Measurements from ENCODE around the gene HMCN1. TPM values are rescaled to one million over a fixed set of nuclear protein-coding genes. Genes with fewer than 3 reads are reported as not detected.

The HMCN1 gene
- total RNA-seq, 1 donor from 2014 or later, result 22.2 TPM

- no peak for DNase-seq (ENCODE audit: low spot score)
- Mint-ChIP-seq H3K36me3 (ENCODE audit: low read depth, unreplicated experiment) (no peaks in the 10 kb centered on the region), H3K4me1 (ENCODE audit: unreplicated experiment) (peaks cover 13% of the 10 kb centered on the region), H3K9me3 (ENCODE audit: unreplicated experiment) (no peaks in the 10 kb centered on the region), H3K27ac (ENCODE audit: unreplicated experiment) (no peak overlapping the region), H3K4me3 (ENCODE audit: unreplicated experiment) (no peak overlapping the region), H3K27me3 (ENCODE audit: unreplicated experiment) (no peaks in the 10 kb centered on the region)
- TF ChIP-seq CTCF (IDR thresholded peaks at IDR 0.05; ENCODE audit: unreplicated experiment), result no peak
Measured at GRCh38 chr1:185984113-185984836, 250.1 kb downstream of the HMCN1 start.

DNA sequence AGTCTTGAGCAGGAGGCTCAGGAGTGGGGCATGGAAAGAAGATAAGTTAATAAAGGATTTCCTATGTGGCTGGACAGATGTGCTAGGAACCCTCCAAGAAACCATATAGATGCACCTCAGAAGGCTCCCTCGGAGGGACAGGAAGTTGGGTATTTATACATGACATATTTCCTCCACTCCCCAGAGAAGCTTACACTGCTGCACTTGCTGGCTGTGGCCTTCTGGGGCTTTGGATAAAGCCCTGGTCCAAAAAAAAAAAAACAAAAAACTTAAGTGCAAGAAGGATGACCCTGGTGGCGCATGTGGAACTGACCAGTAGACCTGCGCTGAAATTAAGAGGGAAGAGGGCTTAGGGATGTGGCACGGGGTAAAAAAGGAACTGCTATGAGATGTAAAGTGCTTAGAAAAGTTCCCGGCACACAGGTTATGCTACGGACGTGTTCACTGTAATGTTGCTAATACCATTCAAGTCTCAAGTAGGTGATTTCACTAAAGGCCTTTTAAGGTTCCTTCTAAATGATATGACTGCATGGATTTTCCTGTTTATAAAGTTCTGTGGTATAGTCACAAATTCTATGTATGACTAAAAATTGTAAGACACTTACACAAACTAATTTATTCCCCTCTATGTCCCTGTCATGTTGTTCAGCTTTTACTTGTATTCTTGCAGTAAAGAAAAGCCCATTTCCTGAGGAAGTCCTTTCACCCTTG, 253.6 kb downstream of the HMCN1 start:
- Mint-ChIP-seq H3K4me3 (ENCODE audit: unreplicated experiment) (no peak overlapping the region), H3K27me3 (ENCODE audit: unreplicated experiment) (no peaks in the 10 kb centered on the region), H3K27ac (ENCODE audit: unreplicated experiment) (peak overlapping the region; percentile 40), H3K4me1 (ENCODE audit: unreplicated experiment) (peaks cover 13% of the 10 kb centered on the region), H3K9me3 (ENCODE audit: unreplicated experiment) (no peaks in the 10 kb centered on the region), H3K36me3 (ENCODE audit: low read depth, unreplicated experiment) (no peaks in the 10 kb centered on the region)
- no peak for TF ChIP-seq CTCF (IDR thresholded peaks at IDR 0.05; ENCODE audit: unreplicated experiment)
- DNase-seq (ENCODE audit: low spot score), result no peak

DNA sequence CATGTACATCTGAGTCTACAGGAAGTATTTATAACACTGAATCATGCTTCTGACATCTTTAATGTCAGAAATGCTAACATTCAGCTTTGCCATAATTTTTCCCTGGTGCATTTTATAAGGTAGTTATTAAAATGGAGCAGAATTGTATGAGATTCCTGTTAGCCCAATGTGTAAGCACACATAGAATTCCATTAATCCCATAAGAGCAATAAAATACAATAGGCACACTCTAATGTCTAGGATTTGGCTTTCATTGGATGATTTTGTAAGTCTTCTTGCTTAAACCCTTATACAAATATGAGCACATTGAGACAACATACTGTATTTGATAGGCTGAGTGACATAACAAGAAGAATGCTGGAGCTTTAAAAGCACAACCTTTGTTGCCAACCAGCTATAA, 256.4 kb downstream of the HMCN1 start:
- Mint-ChIP-seq H3K36me3 (ENCODE audit: low read depth, unreplicated experiment) (no peaks in the 10 kb centered on the region), H3K27ac (ENCODE audit: unreplicated experiment) (no peak overlapping the region), H3K4me3 (ENCODE audit: unreplicated experiment) (no peak overlapping the region), H3K9me3 (ENCODE audit: unreplicated experiment) (no peaks in the 10 kb centered on the region), H3K4me1 (ENCODE audit: unreplicated experiment) (peaks cover 13% of the 10 kb centered on the region), H3K27me3 (ENCODE audit: unreplicated experiment) (peaks cover under 1% of the 10 kb centered on the region)
- DNase-seq (ENCODE audit: low spot score), result no peak
- no peak for TF ChIP-seq CTCF (IDR thresholded peaks at IDR 0.05; ENCODE audit: unreplicated experiment)

- no peaks in the 10 kb centered on the region for H3K36me3 Mint-ChIP-seq (ENCODE audit: low read depth, unreplicated experiment)
- peaks cover 1% of the 10 kb centered on the region for H3K27me3 Mint-ChIP-seq (ENCODE audit: unreplicated experiment)
- no peaks in the 10 kb centered on the region for H3K9me3 Mint-ChIP-seq (ENCODE audit: unreplicated experiment)
- peaks cover 13% of the 10 kb centered on the region for H3K4me1 Mint-ChIP-seq (ENCODE audit: unreplicated experiment)
- no peak overlapping the region for H3K4me3 Mint-ChIP-seq (ENCODE audit: unreplicated experiment)
- no peak overlapping the region for H3K27ac Mint-ChIP-seq (ENCODE audit: unreplicated experiment)
- no peak for TF ChIP-seq CTCF (IDR thresholded peaks at IDR 0.05; ENCODE audit: unreplicated experiment)
- DNase-seq (ENCODE audit: low spot score), result no peak
Measured at GRCh38 chr1:185991266-185991665, 257.1 kb downstream of the HMCN1 start.

- no peak for DNase-seq (ENCODE audit: low spot score)
Measured at GRCh38 chr1:185996211-185996610, 262.0 kb downstream of the HMCN1 start.

More at GRCh38 chr1:185996211-185996610, 262.0 kb downstream of the HMCN1 start:
- TF ChIP-seq CTCF (IDR thresholded peaks at IDR 0.05; ENCODE audit: unreplicated experiment), result no peak
- H3K9me3 Mint-ChIP-seq (ENCODE audit: unreplicated experiment), result no peaks in the 10 kb centered on the region
- no peak overlapping the region for H3K4me3 Mint-ChIP-seq (ENCODE audit: unreplicated experiment)
- H3K4me1 Mint-ChIP-seq (ENCODE audit: unreplicated experiment), result peaks cover 2% of the 10 kb centered on the region
- no peak overlapping the region for H3K27ac Mint-ChIP-seq (ENCODE audit: unreplicated experiment)
- peaks cover 2% of the 10 kb centered on the region for H3K27me3 Mint-ChIP-seq (ENCODE audit: unreplicated experiment)
- H3K36me3 Mint-ChIP-seq (ENCODE audit: low read depth, unreplicated experiment), result no peaks in the 10 kb centered on the region

Measured in endothelial cell (in vitro differentiated cells).